Measurements from ENCODE around the gene SEMA4G.
A peak's percentile ranks its signal among the peaks of the same experiment; 100 is the strongest.

Gene SEMA4G

GRCh38 chr10:100969187-100970075, at the start of gene SEMA4G:
Gene SEMA4G (plus strand): TSS chr10:100969504. CDS start chr10:100972913, 3,409 bp downstream.
- peak; percentile 48 to 72 for DNase-seq

DNA sequence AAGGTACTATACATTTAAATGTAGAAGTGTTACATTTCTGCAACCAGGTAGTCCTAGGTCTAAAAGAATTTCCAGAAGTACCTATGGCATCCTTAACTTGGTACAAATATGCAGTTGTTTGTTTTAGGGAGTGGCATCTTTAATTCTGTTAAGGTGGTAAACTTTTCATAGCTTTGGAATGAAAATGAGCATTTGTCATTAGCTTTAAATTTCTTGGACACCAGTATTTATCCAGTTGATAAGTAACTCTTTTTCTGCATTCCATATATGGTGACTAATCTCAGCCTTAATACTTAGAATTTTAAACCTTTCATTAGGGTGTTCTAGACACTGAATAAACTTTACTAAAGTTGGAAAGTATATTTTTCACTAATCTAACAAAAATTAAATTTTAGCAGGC, 45.7 kb upstream of the SEMA4G start:
- no peak for DNase-seq

DNA sequence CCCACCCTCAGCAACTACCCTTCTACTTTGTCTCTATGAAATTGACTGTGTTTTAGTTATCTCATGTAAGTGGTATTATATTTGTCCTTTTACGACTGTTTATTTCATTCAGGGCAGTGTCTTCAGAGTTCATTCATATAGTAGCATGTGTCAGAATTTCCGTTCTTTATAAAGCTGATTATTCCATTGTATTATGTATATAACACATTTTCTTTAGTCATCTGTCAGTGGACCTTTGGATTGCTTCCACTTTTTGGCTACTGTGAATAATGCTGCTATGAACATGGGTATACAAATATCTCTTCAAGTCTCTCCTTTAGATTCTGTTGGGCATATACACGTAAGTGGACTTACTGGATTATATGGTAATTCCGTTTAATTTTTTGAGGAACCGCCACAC, 42.0 kb upstream of the SEMA4G start:
- no peak for DNase-seq

- no peak for DNase-seq
Observed at GRCh38 chr10:100928039-100928438, 41.3 kb upstream of the SEMA4G start.

GRCh38 chr10:100930368-100930767, 38.9 kb upstream of the SEMA4G start:
- DNase-seq, result peak in 1 of 2 experiments; percentile 19

DNA sequence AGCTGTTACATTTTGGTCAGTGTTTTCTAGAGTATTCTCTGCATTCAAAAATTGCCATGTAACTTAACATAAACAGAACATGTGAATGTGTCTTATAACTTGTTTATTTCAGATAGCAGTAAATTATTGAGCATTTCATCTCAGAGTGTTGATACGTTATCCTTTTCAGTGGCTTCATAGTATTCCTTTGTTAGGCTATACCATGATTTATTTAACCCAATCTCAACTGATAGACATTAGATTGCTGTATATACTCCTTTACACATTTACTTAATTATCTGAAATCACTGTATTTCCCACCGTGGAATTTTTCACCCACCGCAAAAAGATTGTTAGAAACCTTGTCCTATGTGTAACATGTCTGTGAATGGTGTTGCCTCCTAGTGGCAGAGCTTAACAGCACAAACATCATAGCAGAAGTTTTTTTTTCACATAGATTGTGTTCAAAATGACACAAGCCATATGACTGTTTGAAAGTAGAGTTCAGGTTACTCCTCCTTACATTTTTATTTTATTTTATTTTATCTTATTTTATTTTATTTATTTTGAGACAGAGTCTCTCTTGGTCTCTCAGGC, 35.1 kb upstream of the SEMA4G start:
- peak; percentile 52 to 67 for DNase-seq

DNA sequence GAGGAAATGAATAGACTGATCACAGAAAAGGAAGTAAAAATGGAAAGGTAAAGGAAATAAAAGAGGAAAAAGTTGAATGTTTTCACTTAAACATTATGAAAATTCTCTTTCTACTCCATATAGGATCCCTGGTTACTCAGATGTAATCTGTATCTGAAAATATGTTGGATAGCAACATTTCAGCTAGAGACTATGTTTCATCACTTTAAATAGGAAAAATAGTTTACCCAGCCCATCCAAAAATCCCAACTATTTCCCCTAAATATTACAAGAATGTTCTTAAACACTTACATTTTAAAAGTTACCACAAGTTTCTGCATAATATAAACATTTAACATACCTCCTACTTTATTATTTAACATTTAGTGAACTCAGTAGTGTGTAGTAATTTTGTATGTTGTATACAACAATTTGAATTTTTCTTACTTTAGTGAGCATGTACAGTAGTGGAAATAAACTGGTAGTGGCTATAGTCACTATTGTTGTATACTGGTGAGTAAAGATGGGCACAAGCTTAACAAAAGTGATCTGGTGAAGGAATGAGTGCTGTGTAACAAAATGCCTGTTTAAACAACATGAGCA, 29.4 kb upstream of the SEMA4G start:
- no peak for DNase-seq

DNA sequence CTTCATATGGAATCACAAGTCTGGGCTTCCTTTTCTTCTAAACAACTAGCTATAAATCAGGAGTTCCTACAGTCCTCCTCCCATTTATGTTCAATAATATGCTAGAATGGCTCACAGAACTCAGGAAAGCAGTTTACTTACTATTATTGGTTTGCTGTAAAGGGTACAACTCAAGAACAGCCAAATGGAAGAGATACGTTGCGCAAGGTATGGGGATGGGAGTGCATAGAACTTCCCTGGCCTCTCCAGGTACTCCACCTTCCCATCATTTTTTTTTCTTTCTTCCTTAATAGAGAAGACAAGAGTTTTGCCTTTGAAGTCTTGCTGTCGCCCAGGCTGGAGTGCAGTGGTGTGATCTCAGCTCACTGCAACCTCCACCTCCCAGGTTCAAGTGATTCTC, 27.1 kb upstream of the SEMA4G start:
- DNase-seq, result no peak

DNA sequence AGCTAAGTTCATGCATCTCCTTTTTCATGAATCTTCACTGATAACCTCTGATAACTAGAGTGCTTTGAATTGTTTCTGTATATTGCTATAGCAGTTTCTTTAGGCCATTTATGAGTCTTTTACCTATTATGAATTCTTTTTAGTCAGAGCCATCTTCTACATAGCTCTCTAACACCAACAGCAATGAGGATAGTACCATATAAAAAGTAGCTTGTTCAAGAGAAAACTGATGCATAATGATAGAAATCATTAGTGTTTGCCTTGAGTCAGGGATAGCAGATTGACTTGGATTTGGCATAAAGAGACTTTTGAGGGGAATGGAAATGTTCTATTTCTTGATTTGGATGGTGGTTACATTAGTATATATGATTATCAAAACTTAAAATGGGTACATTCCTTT, 25.8 kb upstream of the SEMA4G start:
- DNase-seq, result no peak

DNA sequence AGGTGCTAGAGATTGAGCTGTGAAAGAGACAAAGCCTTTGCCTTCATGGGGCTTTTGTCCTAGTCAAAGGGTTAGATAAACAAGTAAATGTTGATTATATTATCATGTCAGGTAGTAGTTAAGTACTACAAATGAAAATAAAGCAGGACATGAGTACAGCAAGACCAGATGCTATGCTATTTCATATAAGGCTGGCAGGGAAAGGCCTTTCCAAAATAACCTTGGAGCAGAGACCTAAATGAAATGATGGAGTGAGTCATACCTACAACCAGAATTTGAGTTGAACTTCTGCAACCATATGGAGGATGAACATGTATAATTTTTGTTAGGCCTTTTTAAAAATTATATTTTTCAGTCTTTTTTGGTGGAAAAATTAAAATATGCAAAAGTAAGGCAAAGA, 23.6 kb upstream of the SEMA4G start:
- DNase-seq, result no peak

DNA sequence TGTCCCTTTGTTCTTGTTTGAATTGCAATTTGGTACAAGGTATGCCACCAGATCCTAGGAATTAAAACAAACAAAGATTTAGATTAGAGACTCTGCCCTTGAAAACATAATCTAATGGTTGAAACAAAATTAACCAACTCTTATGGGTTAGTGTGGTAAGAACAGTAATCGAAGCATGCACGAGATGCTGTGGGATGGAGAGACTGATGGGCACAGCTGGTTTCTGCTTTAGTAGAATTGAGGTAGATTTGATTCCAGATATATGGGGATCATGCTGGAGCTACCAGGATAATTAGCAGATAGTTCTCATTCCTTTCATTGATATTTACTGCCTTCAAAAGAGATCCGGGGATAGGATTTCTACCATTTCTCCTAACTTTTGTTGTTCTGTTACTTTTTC, 20.4 kb upstream of the SEMA4G start:
- DNase-seq, result no peak

DNA sequence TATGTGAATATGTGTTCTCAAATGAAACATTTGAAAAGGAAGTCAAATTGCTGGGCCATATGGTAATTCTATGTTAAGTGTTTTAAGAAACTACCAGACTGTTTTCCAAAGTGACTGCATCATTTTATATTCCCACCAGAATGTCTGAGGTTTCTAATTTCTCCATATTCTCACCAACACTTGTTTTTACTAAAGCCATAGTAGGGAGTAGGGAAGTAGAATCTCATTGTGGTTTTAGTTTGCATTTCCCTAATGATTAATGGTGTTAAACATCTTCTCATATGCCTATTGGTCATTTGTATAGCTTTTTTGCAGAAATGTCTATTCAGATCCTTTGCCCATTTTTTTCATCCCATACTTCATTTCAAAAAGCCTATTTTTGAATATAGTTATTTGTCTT, 9.1 kb upstream of the SEMA4G start:
- no peak for DNase-seq

GRCh38 chr10:100962351-100963080, 6.8 kb upstream of the SEMA4G start:
- DNase-seq, result no peak

DNA sequence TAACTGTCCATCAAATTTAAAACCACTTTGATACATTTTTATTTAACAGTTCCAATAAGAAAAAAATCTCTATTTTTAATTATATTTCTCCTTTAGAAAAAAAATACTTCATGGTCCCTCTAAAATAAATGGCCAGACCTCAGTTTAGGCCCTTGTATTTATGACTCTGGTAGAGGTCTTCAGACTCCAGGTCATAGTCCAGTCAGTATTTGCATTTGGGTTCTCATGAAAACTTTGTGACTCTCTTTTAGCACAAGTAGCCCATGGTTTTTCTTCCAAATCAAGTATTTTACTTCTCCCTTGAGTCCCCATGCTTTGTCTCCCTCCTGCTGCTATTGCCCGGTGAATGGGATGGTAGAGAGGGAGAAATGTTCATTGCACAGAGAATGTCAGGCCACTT, 5.5 kb upstream of the SEMA4G start:
- DNase-seq, result no peak

- DNase-seq, result no peak
Observed at GRCh38 chr10:100965820-100966219, 3.5 kb upstream of the SEMA4G start.

- DNase-seq, result no peak
Observed at GRCh38 chr10:100966887-100967286, 2.4 kb upstream of the SEMA4G start.

GRCh38 chr10:100967332-100967731, 2.0 kb upstream of the SEMA4G start:
- DNase-seq, result no peak

DNA sequence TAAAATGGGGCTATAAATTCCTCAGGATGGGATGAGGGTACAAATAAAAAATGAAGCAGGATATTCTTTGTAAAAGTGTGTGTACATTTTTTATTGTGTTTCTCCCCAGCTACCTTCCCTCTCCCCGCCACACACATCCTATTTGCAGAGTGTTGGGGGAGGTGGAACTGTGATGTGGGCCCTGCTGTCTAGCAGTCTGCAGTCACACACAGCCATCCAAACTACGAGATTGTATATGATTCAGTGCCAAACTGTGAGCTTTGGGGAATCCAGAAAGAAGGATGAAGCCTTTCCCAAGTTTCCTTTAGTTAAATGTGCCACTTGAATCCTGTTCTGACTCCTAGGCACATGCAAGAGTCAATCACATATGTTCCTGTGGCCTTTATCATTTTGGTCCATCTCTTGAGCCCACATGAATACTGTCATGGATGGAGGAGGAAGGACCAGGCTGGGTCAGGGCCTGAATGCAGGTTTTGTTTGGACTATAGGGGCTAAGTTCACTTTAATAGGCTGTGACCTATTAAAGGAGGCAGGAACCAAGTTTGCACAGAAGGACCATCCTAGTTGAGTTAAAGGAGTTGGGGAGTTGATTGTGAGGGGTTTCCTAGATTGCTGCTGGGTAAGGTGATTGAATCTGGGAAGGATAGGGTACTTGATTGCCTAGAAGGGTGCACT, 1.1 kb upstream of the SEMA4G start:
- no peak for DNase-seq

DNA sequence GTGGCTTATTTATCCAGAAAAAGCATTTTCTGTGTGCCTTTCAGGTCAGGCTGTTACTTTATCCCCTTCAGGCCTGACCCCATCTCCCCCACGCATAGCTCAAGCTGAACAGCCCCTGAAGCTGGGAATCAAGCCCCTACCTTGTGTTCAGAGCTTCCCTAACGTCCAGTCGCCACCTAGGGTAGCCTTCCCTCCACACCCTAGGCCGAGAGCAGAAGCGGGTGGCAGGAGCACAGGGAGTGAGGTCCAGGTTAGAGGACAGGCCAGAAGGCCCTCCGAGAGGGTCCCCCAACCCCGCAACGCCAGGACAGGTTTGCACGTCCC, 479 bp upstream of the SEMA4G start:
- DNase-seq, result peak in 1 of 2 experiments; percentile 64

DNA sequence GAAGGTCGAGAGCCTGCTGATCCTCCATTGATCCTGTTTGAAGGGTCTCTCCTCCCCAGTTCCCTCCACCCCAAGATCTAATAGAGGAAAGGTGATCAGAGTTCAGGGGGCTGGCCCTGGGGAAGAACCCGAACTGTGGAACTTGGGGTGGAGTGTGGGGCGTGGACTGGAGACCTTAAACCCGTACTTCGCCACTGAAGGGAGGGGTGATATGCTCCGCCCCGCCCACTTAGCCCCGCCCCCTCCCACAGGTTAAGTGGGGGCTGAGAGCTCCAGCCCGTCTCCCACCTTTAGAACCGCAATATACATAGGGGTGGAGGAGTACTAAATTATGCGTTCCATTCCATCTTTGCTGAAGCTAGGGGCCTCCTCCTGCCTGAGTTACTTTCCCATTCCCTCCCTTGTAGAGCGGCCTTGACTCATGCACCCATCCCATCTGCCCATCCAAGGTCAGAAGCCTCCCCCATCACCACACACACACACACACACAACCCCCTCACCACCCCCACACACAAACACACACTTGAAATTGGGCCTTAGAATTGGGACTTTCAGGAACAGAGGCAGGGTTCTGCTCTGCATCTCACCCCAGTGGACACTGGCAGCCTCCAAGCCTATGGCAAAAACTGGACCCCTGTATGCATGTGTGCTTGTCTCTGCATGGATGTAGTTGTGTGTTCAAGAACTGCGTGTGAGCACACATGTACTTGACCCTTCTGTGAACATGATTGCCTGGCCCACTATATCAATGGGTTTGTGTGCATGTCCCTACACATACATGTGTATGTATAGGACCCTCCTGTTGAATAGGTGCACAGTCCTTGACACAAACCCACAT, 991 bp downstream of the SEMA4G start:
- DNase-seq, result no peak

- DNase-seq, result no peak
Observed at GRCh38 chr10:100970914-100971811, 1.9 kb downstream of the SEMA4G start.

All from Kasumi-1 (cell line).